Progenitor cell of endocrine pancreas (in vitro differentiated cells): ENCODE results near the gene SHANK3. TPM values are rescaled to one million over a fixed set of nuclear protein-coding genes. Genes with fewer than 3 reads are reported as not detected.
A peak's percentile ranks its signal among the peaks of the same experiment; 100 is the strongest.

Experiments used
- DNase-seq: peaks from one replicate; pipeline ENCODE4 v3.0.0; 2021; ENCODE audit warnings: low spot score; ENCODE audit not compliant: unreplicated experiment
- H3K27ac Mint-ChIP-seq: 2 replicates; pipeline ENCODE4 v1.8.0; 2021; ENCODE audit warnings: mild to moderate bottlenecking, moderate library complexity, mixed read lengths
- H3K27me3 Mint-ChIP-seq: 2 replicates; pipeline ENCODE4 v1.8.0; 2021; ENCODE audit warnings: mixed read lengths
- H3K36me3 Mint-ChIP-seq: 2 replicates; pipeline ENCODE4 v1.8.0; 2022; ENCODE audit warnings: mixed read lengths; ENCODE audit not compliant: insufficient read depth
- H3K4me1 Mint-ChIP-seq: 2 replicates; pipeline ENCODE4 v1.8.0; 2021; ENCODE audit warnings: low read depth, mixed read lengths
- H3K4me3 Mint-ChIP-seq: 2 replicates; pipeline ENCODE4 v1.8.0; 2021; ENCODE audit warnings: low read depth, mild to moderate bottlenecking, moderate library complexity, mixed read lengths
- H3K9me3 Mint-ChIP-seq: 2 replicates; pipeline ENCODE4 v1.8.0; 2021; ENCODE audit warnings: low read depth, mixed read lengths
- total RNA-seq: library from RNA; stranded (reverse); gene quantifications from 2 replicates; pipeline ENCODE4 v1.2.1, GENCODE V29; 2021
- TF ChIP-seq, protein P1 (sequence below): fragments of 200-600 bp; sonication (generic); IDR thresholded peaks from one replicate; pipeline ENCODE4 v1.5.0; 2021; ENCODE audit warnings: antibody characterized with exemption, mild to moderate bottlenecking; ENCODE audit not compliant: unreplicated experiment

The SHANK3 gene
- total RNA-seq, 1 donor from 2014 or later = 6.9 TPM

GRCh38 chr22:50694766-50695420, 22.3 kb downstream of the SHANK3 start:
- TF ChIP-seq, protein P1, sequence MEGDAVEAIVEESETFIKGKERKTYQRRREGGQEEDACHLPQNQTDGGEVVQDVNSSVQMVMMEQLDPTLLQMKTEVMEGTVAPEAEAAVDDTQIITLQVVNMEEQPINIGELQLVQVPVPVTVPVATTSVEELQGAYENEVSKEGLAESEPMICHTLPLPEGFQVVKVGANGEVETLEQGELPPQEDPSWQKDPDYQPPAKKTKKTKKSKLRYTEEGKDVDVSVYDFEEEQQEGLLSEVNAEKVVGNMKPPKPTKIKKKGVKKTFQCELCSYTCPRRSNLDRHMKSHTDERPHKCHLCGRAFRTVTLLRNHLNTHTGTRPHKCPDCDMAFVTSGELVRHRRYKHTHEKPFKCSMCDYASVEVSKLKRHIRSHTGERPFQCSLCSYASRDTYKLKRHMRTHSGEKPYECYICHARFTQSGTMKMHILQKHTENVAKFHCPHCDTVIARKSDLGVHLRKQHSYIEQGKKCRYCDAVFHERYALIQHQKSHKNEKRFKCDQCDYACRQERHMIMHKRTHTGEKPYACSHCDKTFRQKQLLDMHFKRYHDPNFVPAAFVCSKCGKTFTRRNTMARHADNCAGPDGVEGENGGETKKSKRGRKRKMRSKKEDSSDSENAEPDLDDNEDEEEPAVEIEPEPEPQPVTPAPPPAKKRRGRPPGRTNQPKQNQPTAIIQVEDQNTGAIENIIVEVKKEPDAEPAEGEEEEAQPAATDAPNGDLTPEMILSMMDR = no peak
- H3K27ac Mint-ChIP-seq = no peak overlapping the region
- no peak overlapping the region for H3K4me3 Mint-ChIP-seq
- H3K9me3 Mint-ChIP-seq = peaks cover 6% of the 10 kb centered on the region
- no peak for DNase-seq
- peaks cover 33% of the 10 kb centered on the region for H3K27me3 Mint-ChIP-seq
- H3K4me1 Mint-ChIP-seq = peaks cover 5% of the 10 kb centered on the region
- peaks cover 3% of the 10 kb centered on the region for H3K36me3 Mint-ChIP-seq

DNA sequence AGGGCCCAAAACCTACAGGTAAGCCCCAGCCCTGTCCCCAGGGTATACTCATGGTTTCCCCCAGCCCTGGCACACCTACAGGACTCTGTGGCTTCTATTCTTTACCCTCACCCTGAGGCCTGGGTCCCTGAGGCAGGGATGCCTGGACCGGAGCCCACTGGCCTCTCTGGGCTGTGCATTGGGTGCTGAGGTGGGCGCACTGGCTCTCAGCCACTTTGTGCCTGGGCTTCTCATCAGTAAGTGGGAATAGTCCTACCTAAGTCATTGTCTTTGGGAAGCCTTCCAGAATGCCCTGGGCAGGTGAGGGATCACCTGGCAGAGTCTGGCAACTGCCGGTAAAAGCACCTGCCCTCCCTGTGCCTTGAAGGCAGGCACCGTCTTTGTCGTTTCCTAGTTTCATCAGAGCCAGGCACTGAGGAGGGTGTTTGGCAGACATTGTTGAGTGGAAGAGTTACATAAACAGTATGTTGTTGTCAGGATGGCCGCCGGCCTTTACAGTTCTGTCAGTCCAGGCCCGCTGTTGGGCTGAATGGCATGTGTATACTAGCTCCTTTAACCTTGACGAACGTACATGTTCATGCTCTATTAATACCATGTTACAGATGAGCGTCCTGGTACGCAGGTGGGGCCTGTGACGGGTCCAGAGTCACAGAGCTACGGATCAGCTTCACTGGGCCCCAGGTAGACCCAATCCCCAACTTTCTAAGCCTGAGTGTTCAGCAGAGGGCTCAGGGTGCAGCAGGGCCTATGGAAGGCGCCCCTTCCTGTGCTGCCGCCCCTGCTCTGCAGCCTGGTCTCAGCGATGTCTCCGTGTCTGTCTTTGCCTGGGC, 23.0 kb downstream of the SHANK3 start:
- Mint-ChIP-seq H3K36me3 (peaks cover 3% of the 10 kb centered on the region), H3K4me1 (peaks cover 8% of the 10 kb centered on the region), H3K27ac (no peak overlapping the region), H3K9me3 (peaks cover 6% of the 10 kb centered on the region), H3K27me3 (peaks cover 33% of the 10 kb centered on the region), H3K4me3 (peak overlapping the region; percentile 71)
- DNase-seq = no peak
- TF ChIP-seq, protein P1 = no peak

DNA sequence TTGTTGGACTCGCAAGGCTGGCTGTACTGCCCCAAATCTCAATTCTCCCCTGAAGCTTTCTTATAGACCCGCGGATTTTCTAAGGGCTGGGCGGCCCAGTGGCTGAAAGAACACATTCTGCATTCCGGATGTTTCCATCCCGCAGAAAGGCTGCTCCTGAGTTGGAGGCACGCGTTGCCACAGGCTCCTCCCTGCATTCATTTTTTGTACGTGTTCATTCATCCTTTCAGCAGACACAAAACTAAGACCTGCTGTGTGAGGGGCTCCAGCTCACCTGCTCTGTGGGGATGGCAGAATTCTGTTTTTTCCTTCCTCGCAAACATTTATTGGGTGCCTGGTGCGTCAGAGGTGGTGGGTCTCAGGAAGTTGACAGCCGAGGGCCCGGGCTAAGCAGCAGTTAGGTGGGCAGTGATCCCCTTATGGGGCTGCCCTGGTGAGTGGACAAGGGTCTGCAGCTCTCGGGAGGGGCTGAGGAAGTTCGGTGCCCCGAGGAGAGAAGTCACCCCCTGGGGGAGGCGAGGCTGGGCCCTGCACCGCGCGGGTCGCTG, 23.7 kb downstream of the SHANK3 start:
- Mint-ChIP-seq H3K4me3 (peak overlapping the region; percentile 71), H3K9me3 (peaks cover 6% of the 10 kb centered on the region), H3K36me3 (peaks cover 3% of the 10 kb centered on the region), H3K4me1 (peaks cover 8% of the 10 kb centered on the region), H3K27ac (no peak overlapping the region), H3K27me3 (peaks cover 33% of the 10 kb centered on the region)
- TF ChIP-seq, protein P1 = no peak
- DNase-seq = no peak

- TF ChIP-seq, protein P1 = peak; percentile 69
- peaks cover 4% of the 10 kb centered on the region for H3K36me3 Mint-ChIP-seq
- peaks cover 8% of the 10 kb centered on the region for H3K4me1 Mint-ChIP-seq
- H3K4me3 Mint-ChIP-seq = peak overlapping the region; percentile 71
- H3K27me3 Mint-ChIP-seq = peaks cover 30% of the 10 kb centered on the region
- H3K9me3 Mint-ChIP-seq = peaks cover 2% of the 10 kb centered on the region
- no peak overlapping the region for H3K27ac Mint-ChIP-seq
- peak; percentile 50 for DNase-seq
Observed at GRCh38 chr22:50696799-50697561, 24.4 kb downstream of the SHANK3 start.
